OCI-LY1 (cell line): Measurements from ENCODE around the gene SSH2.

Source experiments
- EZH2 ChIP-seq: fragments of 200-600 bp; sonication (generic), shearing (Covaris generic); IDR thresholded peaks from 2 replicates; pipeline ENCODE4 v1.8.0; 2017; ENCODE audit warnings: borderline replicate concordance, mixed run types, mild to moderate bottlenecking, antibody characterized with exemption, low read length, moderate library complexity, mixed read lengths
- TF ChIP-seq, protein P1 (sequence below): fragments of 200-600 bp; sonication (generic), shearing (Covaris generic); IDR thresholded peaks from 2 replicates; pipeline ENCODE4 v1.5.1; 2017; ENCODE audit warnings: mild to moderate bottlenecking, antibody characterized with exemption, low read length, moderate library complexity, mixed read lengths

DNA sequence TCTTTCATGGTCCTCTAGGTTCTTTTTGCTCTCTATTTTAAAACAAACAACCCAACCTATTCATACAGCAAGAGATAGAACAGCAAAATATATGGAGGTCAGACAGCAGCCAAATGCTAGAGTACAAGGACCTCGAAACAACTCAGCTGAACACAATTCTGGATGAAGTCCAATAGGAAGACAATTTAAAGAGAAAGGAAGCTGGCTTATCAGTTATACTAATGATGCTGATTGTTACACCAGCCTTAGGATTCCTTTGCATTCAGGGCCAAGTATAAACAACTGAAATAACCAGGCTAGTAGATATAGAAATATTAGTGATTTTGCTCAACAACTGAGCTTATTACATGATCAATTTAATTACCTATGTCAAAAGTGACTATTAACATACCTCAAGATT, 2.5 kb downstream of the SSH2 start:
- TF ChIP-seq, protein P1, sequence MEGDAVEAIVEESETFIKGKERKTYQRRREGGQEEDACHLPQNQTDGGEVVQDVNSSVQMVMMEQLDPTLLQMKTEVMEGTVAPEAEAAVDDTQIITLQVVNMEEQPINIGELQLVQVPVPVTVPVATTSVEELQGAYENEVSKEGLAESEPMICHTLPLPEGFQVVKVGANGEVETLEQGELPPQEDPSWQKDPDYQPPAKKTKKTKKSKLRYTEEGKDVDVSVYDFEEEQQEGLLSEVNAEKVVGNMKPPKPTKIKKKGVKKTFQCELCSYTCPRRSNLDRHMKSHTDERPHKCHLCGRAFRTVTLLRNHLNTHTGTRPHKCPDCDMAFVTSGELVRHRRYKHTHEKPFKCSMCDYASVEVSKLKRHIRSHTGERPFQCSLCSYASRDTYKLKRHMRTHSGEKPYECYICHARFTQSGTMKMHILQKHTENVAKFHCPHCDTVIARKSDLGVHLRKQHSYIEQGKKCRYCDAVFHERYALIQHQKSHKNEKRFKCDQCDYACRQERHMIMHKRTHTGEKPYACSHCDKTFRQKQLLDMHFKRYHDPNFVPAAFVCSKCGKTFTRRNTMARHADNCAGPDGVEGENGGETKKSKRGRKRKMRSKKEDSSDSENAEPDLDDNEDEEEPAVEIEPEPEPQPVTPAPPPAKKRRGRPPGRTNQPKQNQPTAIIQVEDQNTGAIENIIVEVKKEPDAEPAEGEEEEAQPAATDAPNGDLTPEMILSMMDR, result no peak
- TF ChIP-seq EZH2, result no peak
